ENCODE results near the gene LAT.

Gene LAT

GRCh38 chr16:29011112-29011511, 26.3 kb downstream of the LAT start:
- TF ChIP-seq, protein P1, sequence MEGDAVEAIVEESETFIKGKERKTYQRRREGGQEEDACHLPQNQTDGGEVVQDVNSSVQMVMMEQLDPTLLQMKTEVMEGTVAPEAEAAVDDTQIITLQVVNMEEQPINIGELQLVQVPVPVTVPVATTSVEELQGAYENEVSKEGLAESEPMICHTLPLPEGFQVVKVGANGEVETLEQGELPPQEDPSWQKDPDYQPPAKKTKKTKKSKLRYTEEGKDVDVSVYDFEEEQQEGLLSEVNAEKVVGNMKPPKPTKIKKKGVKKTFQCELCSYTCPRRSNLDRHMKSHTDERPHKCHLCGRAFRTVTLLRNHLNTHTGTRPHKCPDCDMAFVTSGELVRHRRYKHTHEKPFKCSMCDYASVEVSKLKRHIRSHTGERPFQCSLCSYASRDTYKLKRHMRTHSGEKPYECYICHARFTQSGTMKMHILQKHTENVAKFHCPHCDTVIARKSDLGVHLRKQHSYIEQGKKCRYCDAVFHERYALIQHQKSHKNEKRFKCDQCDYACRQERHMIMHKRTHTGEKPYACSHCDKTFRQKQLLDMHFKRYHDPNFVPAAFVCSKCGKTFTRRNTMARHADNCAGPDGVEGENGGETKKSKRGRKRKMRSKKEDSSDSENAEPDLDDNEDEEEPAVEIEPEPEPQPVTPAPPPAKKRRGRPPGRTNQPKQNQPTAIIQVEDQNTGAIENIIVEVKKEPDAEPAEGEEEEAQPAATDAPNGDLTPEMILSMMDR (conservative IDR thresholded peaks at IDR 0.05; ENCODE audit: low read depth, low read length), result peak; percentile 33
- H3K4me3 ChIP-seq (ENCODE audit: low read length), result no peak overlapping the region
- no peak for DNase-seq (ENCODE audit: low read depth)

DNA sequence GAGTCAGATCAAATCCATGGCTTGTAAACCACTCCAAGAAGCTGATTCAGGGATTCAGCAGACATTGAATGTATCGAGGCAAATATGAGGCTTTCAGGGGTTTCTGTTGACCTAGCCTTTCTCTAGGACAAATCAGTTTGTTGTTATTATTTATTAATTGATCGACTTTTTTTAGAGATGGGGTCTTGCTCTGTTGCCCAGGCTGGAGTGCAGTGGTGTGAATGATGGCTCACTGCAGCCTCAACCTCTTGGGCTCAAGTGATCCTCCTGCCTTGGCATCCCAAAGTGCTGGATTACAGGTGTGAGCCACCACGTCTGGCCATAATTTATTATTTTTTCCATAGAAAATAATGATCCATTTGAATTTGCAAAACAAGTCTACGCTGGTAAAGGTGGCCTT, 27.0 kb downstream of the LAT start:
- TF ChIP-seq, protein P1 (conservative IDR thresholded peaks at IDR 0.05; ENCODE audit: low read depth, low read length), result no peak
- no peak for DNase-seq (ENCODE audit: low read depth)
- no peak overlapping the region for H3K4me3 ChIP-seq (ENCODE audit: low read length)

GRCh38 chr16:29012913-29013553, 28.2 kb downstream of the LAT start:
- H3K4me3 ChIP-seq (ENCODE audit: low read length), result no peak overlapping the region
- TF ChIP-seq, protein P1 (conservative IDR thresholded peaks at IDR 0.05; ENCODE audit: low read depth, low read length), result no peak
- no peak for DNase-seq (ENCODE audit: low read depth)

DNA sequence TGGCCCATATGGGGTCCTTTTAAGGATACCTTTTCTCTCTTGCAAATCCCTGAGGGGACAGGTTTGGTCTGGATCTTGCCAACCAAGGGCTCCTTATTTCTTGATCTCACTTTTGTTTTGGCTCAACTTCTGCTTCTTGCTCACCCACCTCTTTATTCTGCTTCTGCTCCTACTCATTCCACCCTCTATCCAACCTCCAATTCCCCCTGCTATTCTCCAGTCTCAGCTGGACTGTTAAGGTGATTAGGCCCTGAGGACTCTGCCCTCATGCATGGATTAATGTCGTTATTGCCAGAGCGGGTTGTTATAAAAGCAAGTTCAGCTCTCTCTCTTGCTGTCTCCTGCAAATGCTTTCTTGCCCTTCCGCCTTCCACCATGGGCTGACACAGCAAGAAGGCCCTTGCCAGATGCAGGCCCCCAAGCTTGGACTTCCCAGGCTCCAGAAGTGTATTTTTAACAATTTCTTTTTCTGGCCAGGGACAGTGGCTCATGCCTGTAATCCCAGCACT, 29.8 kb downstream of the LAT start:
- TF ChIP-seq, protein P1 (conservative IDR thresholded peaks at IDR 0.05; ENCODE audit: low read depth, low read length), result no peak
- H3K4me3 ChIP-seq (ENCODE audit: low read length), result no peak overlapping the region
- no peak for DNase-seq (ENCODE audit: low read depth)

GRCh38 chr16:29022196-29022595, 37.3 kb downstream of the LAT start:
- no peak overlapping the region for H3K4me3 ChIP-seq (ENCODE audit: low read length)
- TF ChIP-seq, protein P1 (conservative IDR thresholded peaks at IDR 0.05; ENCODE audit: low read depth, low read length), result no peak
- no peak for DNase-seq (ENCODE audit: low read depth)

- no peak for DNase-seq (ENCODE audit: low read depth)
- TF ChIP-seq, protein P1 (conservative IDR thresholded peaks at IDR 0.05; ENCODE audit: low read depth, low read length), result no peak
- H3K4me3 ChIP-seq (ENCODE audit: low read length), result no peak overlapping the region
Observed at GRCh38 chr16:29023279-29024277, 38.7 kb downstream of the LAT start.
